Neural progenitor cell (in vitro differentiated cells): Measurements from ENCODE around the gene INVS. TPM values are rescaled to one million over a fixed set of nuclear protein-coding genes. Genes with fewer than 3 reads are reported as not detected.

Experiments
- DNase-seq: peaks from one replicate; pipeline ENCODE4 v3.0.0-alpha.2; 2016; ENCODE audit warnings: low spot score
- H2AFZ ChIP-seq: fragments of 200-600 bp; sonication (generic); replicated peaks from 2 replicates; pipeline ENCODE4 v1.6.1; 2016; ENCODE audit warnings: antibody characterized with exemption
- H3F3A ChIP-seq: fragments of 200-600 bp; sonication (generic); 2 replicates; pipeline ENCODE4 v1.6.1; 2016; ENCODE audit warnings: antibody characterized with exemption, low read depth
- H3K27ac ChIP-seq: fragments of 200-600 bp; sonication (generic); 2 replicates; pipeline ENCODE4 v1.5.1; 2016; ENCODE audit warnings: mild to moderate bottlenecking
- H3K27me3 ChIP-seq: fragments of 200-600 bp; sonication (generic); 2 replicates; pipeline ENCODE4 v1.6.1; 2016; ENCODE audit warnings: mild to moderate bottlenecking, moderate library complexity
- H3K36me3 ChIP-seq: fragments of 200-600 bp; sonication (generic); 2 replicates; pipeline ENCODE4 v1.5.1; 2016
- H3K4me1 ChIP-seq: fragments of 200-600 bp; sonication (generic); 2 replicates; pipeline ENCODE4 v1.6.1; 2016; ENCODE audit warnings: mixed run types
- H3K4me2 ChIP-seq: fragments of 200-600 bp; sonication (generic); 2 replicates; pipeline ENCODE4 v1.6.1; 2016
- H3K4me3 ChIP-seq: fragments of 200-600 bp; sonication (generic); 2 replicates; pipeline ENCODE4 v1.5.1; 2016
- H3K79me2 ChIP-seq: fragments of 200-600 bp; sonication (generic); 2 replicates; pipeline ENCODE4 v1.6.1; 2016; ENCODE audit warnings: low read depth
- H3K9ac ChIP-seq: fragments of 200-600 bp; sonication (generic); 2 replicates; pipeline ENCODE4 v1.6.1; 2016
- H3K9me3 ChIP-seq: fragments of 200-600 bp; sonication (generic); 2 replicates; pipeline ENCODE4 v1.5.1; 2016; ENCODE audit warnings: low read depth
- H4K20me1 ChIP-seq: fragments of 200-600 bp; sonication (generic); 2 replicates; pipeline ENCODE4 v1.6.1; 2016; ENCODE audit warnings: low read depth
- H3K27ac Mint-ChIP-seq: 3 replicates; pipeline ENCODE4 v1.8.0; 2021; ENCODE audit warnings: mixed read lengths
- H3K27me3 Mint-ChIP-seq: 2 replicates; pipeline ENCODE4 v1.8.0; 2022; ENCODE audit warnings: low read depth, mild to moderate bottlenecking, inconsistent platforms, moderate library complexity, mixed read lengths; ENCODE audit not compliant: insufficient read depth
- H3K36me3 Mint-ChIP-seq: 3 replicates; pipeline ENCODE4 v1.8.0; 2021; ENCODE audit warnings: mixed read lengths
- H3K4me1 Mint-ChIP-seq: 3 replicates; pipeline ENCODE4 v1.8.0; 2021; ENCODE audit warnings: mixed read lengths
- H3K4me3 Mint-ChIP-seq: 3 replicates; pipeline ENCODE4 v1.8.0; 2021; ENCODE audit warnings: mild to moderate bottlenecking, moderate library complexity, mixed read lengths
- H3K9me3 Mint-ChIP-seq: 3 replicates; pipeline ENCODE4 v1.8.0; 2020; ENCODE audit warnings: mixed read lengths
- EZH2 ChIP-seq: fragments of 200-600 bp; sonication (generic); IDR thresholded peaks from 2 replicates; pipeline ENCODE4 v1.6.1; 2017; ENCODE audit warnings: antibody characterized with exemption, mild to moderate bottlenecking, moderate library complexity
- EZH2phosphoT487 ChIP-seq: fragments of 200-600 bp; sonication (generic); IDR thresholded peaks from 2 replicates; pipeline ENCODE4 v1.6.1; 2017; ENCODE audit warnings: antibody characterized with exemption
- total RNA-seq: library from RNA; depleted of rRNA; stranded (reverse); fragments of >200 nt; gene quantifications from 2 replicates; pipeline ENCODE4 v1.2.3, GENCODE V29; 2015; ENCODE audit warnings: low replicate concordance
- TF ChIP-seq, protein P1 (sequence below): fragments of 200-600 bp; sonication (generic); IDR thresholded peaks from 2 replicates; pipeline ENCODE4 v1.5.1; 2017; ENCODE audit warnings: antibody characterized with exemption, mild to moderate bottlenecking

INVS gene
- total RNA-seq, 1 donor from 2014 or later: 29.2 TPM

DNA sequence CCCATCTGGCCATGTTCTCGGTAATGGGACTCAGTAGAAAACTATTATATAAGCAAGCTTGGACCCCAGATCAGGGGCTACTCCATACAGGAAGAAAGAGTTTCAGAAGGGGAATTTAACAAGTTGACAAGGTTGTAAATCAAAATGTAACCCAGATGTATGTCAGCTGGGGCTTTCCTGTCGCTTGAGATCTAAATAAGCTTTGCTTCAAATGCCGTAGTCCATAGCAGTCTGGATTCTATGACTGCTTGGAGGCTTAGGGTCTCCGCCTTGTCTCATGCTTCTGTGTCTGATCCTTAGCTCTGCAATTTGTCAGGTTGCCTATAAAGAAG is 183.3 kb downstream of the INVS start:
- peaks cover 12% of the 10 kb centered on the region for H3K9me3 Mint-ChIP-seq
- Histone ChIP-seq H3K27ac (no peak overlapping the region), H3K4me3 (no peak overlapping the region), H4K20me1 (no peaks in the 10 kb centered on the region), H3F3A (no peaks in the 10 kb centered on the region), H3K4me1 (no peaks in the 10 kb centered on the region), H3K27me3 (no peaks in the 10 kb centered on the region), H3K9me3 (no peaks in the 10 kb centered on the region), H2AFZ (no peak overlapping the region), H3K79me2 (no peaks in the 10 kb centered on the region), H3K9ac (no peak overlapping the region), H3K36me3 (peaks cover 13% of the 10 kb centered on the region), H3K4me2 (no peak overlapping the region)
- H3K27me3 Mint-ChIP-seq: no peaks in the 10 kb centered on the region
- peaks cover 46% of the 10 kb centered on the region for H3K36me3 Mint-ChIP-seq
- H3K4me3 Mint-ChIP-seq: no peak overlapping the region
- TF ChIP-seq EZH2phosphoT487: no peak
- TF ChIP-seq, protein P1, sequence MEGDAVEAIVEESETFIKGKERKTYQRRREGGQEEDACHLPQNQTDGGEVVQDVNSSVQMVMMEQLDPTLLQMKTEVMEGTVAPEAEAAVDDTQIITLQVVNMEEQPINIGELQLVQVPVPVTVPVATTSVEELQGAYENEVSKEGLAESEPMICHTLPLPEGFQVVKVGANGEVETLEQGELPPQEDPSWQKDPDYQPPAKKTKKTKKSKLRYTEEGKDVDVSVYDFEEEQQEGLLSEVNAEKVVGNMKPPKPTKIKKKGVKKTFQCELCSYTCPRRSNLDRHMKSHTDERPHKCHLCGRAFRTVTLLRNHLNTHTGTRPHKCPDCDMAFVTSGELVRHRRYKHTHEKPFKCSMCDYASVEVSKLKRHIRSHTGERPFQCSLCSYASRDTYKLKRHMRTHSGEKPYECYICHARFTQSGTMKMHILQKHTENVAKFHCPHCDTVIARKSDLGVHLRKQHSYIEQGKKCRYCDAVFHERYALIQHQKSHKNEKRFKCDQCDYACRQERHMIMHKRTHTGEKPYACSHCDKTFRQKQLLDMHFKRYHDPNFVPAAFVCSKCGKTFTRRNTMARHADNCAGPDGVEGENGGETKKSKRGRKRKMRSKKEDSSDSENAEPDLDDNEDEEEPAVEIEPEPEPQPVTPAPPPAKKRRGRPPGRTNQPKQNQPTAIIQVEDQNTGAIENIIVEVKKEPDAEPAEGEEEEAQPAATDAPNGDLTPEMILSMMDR: no peak
- TF ChIP-seq EZH2: no peak
- H3K4me1 Mint-ChIP-seq: peaks cover under 1% of the 10 kb centered on the region
- no peak overlapping the region for H3K27ac Mint-ChIP-seq
- DNase-seq: no peak

DNA sequence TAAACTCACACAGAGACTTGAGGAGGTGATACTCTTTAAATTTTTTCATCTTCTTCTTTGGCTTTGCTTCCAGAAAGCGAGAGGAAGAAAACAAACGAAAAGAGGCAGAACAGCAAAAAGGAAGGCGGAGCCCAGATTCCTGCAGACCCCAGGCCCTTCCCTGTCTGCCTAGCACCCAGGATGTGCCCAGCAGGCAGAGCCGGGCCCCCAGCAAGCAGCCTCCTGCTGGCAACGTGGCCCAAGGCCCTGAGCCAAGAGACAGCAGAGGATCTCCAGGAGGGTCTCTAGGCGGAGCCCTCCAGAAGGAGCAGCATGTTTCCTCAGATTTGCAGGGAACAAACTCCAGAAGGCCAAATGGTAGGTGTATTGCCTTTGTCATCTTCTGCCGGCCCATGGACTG is 185.2 kb downstream of the INVS start:
- DNase-seq: no peak
- H3K27me3 Mint-ChIP-seq: no peaks in the 10 kb centered on the region

DNA sequence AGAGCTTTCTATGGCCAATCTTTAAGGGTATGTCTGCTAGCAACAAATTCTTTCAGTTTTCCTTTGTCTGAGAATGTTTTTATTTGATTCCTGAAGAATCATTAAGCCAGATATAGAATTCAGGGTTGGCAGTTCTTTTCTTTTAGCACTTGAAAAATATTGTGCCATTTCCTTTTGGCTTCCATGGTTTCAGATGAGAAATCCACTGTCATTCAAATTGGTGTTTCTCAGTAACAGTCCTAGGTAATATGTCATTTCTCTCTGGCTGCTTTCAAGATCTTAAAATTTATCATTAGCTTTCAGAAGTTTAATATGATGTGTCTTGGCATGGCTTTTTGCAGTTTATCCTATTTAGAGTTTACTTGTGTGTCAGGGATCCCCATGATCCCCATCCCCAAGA is 186.0 kb downstream of the INVS start:
- Histone ChIP-seq H3K9ac (no peak overlapping the region), H4K20me1 (no peaks in the 10 kb centered on the region), H2AFZ (no peak overlapping the region), H3K79me2 (no peaks in the 10 kb centered on the region), H3F3A (no peaks in the 10 kb centered on the region), H3K27me3 (no peaks in the 10 kb centered on the region), H3K9me3 (no peaks in the 10 kb centered on the region), H3K36me3 (peaks cover 21% of the 10 kb centered on the region), H3K27ac (no peak overlapping the region), H3K4me1 (no peaks in the 10 kb centered on the region), H3K4me2 (no peak overlapping the region), H3K4me3 (no peak overlapping the region)
- H3K4me1 Mint-ChIP-seq: no peaks in the 10 kb centered on the region
- TF ChIP-seq EZH2 (no peak), EZH2phosphoT487 (no peak)
- TF ChIP-seq, protein P1: no peak
- H3K9me3 Mint-ChIP-seq: peaks cover 19% of the 10 kb centered on the region
- no peak overlapping the region for H3K27ac Mint-ChIP-seq
- no peaks in the 10 kb centered on the region for H3K27me3 Mint-ChIP-seq
- H3K4me3 Mint-ChIP-seq: no peak overlapping the region
- H3K36me3 Mint-ChIP-seq: peaks cover 62% of the 10 kb centered on the region
- DNase-seq: no peak

More for the DNA sequence above, 185.2 kb downstream of the INVS start:
- no peak overlapping the region for H3K4me3 ChIP-seq
- H3F3A ChIP-seq: no peaks in the 10 kb centered on the region
- Mint-ChIP-seq H3K9me3 (peaks cover 19% of the 10 kb centered on the region), H3K36me3 (peaks cover 55% of the 10 kb centered on the region), H3K4me1 (no peaks in the 10 kb centered on the region), H3K4me3 (no peak overlapping the region), H3K27ac (no peak overlapping the region)
- H3K4me2 ChIP-seq: no peak overlapping the region
- no peaks in the 10 kb centered on the region for H3K27me3 ChIP-seq
- H3K9me3 ChIP-seq: no peaks in the 10 kb centered on the region
- no peaks in the 10 kb centered on the region for H3K79me2 ChIP-seq
- TF ChIP-seq EZH2 (no peak), EZH2phosphoT487 (no peak)
- TF ChIP-seq, protein P1: no peak
- no peaks in the 10 kb centered on the region for H3K4me1 ChIP-seq
- H4K20me1 ChIP-seq: no peaks in the 10 kb centered on the region
- H3K27ac ChIP-seq: no peak overlapping the region
- no peak overlapping the region for H3K9ac ChIP-seq
- H2AFZ ChIP-seq: no peak overlapping the region
- peaks cover 21% of the 10 kb centered on the region for H3K36me3 ChIP-seq
